SHP77 treated with DMSO at 0.1 percent for 48 hours (cell line): ENCODE measurements around the gene RHOJ.
"Not testable (repeated sequence)": the region's sequence is repeated elsewhere in the genome, so short reads cannot be mapped to it uniquely, and the experiment has no call there.

ENCODE experiments used
- DNase-seq: peaks from one replicate; lab custom pipeline; 2025; lab: John Stamatoyannopoulos, UW

RHOJ gene

GRCh38 chr14:63299351-63300110, 95.3 kb downstream of the RHOJ start:
- no peak for DNase-seq

GRCh38 chr14:63300854-63301253, 96.6 kb downstream of the RHOJ start:
- no peak for DNase-seq

- no peak for DNase-seq
These were observed 97.8 kb downstream of the RHOJ start for GRCh38 chr14:63301891-63302534.

DNA sequence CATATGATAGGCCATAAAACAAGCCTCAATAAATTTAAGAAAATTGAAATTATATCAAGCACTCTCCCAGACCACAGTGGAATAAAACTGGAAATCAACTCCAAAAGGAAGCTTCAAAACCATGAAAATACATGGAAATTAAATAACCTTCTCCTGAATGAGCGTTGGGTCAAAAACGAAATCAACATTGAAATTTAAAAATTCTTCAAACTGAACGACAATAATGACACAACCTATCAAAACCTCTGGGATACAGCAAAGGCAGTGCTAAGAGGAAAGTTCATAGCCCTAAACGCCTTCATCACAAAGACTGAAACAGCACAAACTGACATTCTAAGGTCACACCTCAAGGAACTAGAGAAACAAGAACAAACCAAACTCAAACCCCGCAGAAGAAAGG, 100.2 kb downstream of the RHOJ start:
- DNase-seq = not testable (repeated sequence)

DNA sequence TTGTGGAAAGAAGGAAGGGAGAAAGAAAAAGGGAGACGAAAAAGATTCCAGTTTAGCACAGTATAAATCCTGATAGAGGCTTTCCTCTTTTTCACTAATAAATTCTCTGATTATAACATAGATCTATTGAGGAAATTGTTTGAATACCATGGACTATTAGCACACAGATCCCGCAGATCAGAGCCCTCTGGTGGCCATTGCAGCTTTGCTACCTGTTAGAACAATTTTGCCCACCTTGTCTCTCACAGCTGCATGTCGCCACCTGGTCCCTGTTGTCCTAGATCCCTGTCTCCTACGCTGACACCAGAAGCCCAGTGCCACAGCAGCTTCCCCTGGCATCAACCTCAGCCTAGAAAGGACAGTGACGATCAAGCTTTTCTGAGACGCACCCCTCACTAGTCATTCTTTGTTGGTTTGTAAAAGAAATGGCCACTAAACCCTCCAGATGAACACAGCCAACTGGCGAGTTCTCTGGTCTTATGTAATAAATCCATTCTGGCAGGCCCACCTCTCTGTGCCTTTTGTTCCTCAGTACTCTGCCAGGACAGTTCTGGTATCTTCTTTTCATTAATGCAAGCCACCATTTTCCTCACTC, 104.6 kb downstream of the RHOJ start:
- DNase-seq = peak; percentile 38

DNA sequence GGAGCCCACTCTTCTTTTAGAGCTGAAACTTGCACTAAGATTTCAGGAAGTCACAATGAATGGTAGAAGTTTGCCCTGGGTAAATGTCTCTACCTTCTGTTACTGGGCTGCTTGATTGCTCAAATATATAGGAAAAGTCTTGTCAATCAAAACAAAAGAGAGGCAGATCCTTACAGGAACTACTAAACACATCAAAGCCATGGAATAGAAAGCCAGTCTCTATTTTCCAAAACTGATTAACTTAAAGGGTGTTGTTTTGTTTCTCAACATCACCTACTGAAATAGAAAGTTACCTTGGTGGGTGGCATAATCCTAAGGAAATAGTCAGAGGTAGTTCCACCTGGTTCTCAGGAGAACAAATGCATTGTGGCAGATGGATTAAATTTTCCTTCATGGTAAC, 114.6 kb downstream of the RHOJ start, which contains the start of gene GPHB5:
Gene GPHB5 (minus strand): TSS at position 101 of the 400 bp plus-strand sequence. CDS start 1,086 bp downstream, outside the sequence.
- no peak for DNase-seq

GRCh38 chr14:63322472-63322871, 118.2 kb downstream of the RHOJ start:
- DNase-seq = no peak

GRCh38 chr14:63322897-63323573, 118.8 kb downstream of the RHOJ start:
- DNase-seq = no peak

DNA sequence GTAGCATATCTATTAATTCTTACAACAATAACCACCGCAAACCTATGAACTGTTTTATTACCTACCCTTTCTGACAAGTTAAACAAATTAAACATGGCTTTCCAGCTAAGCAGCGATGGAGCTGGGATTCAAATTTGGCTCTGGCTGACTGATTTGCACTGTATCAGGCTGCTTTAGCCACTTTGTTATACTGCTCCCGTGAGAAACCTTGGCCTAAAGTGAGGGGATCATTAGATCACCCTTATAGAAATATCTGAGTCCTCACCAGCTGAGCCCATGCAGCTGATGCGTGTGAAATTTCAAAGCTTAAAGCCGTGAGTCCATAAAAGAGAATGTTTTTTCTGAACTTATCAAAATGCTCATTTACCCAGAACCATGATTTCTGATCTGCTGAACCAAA, 122.6 kb downstream of the RHOJ start:
- no peak for DNase-seq

GRCh38 chr14:63328787-63329737, 124.8 kb downstream of the RHOJ start:
- no peak for DNase-seq

DNA sequence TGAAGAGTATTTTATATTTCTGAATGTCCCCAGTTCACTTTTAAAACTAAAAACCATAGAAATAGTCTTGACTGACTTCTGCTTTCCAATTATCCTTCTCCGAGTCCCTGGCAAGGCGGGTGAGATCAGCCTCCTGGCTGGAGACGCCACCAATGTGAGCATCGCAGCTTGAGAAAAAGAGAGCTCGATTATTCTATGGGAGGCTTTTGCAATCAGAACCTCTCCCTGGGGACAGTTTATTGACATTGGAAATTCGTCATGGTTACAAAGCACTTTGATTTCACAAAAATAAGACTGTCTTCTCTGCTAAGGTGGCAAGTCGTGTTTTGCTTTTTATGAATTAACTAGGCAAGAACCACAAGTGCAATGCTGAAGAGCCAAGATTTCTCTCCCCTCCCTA, 138.1 kb downstream of the RHOJ start:
- DNase-seq = no peak
